Lower lobe of right lung (tissue), 2 donors: ENCODE measurements around the gene SLMAP. TPM values are rescaled to one million over a fixed set of nuclear protein-coding genes. Genes with fewer than 3 reads are reported as not detected.

ENCODE experiments used
- ATAC-seq, 2 donors: fragments of 200-7000 bp; cut with Tn5 transposase; one replicate each; pipeline ENCODE4 v1.9.1; 2020 to 2022; ENCODE audit warnings: mild to moderate bottlenecking in 2 of 2, moderate library complexity in 2 of 2
- DNase-seq: peaks from one replicate; pipeline ENCODE4 v3.0.0-alpha.2; 2020
- H3K27ac ChIP-seq: fragments of 200-600 bp; one replicate; pipeline ENCODE4 v1.8.0; 2022
- H3K27me3 ChIP-seq: fragments of 200-600 bp; one replicate; pipeline ENCODE4 v1.8.0; 2022; ENCODE audit warnings: low read depth
- H3K36me3 ChIP-seq: fragments of 200-600 bp; one replicate; pipeline ENCODE4 v1.8.0; 2022; ENCODE audit warnings: mild to moderate bottlenecking
- H3K4me1 ChIP-seq: fragments of 200-600 bp; one replicate; pipeline ENCODE4 v1.8.0; 2022
- H3K4me3 ChIP-seq: fragments of 200-600 bp; one replicate; pipeline ENCODE4 v1.8.0; 2022; ENCODE audit warnings: mild to moderate bottlenecking
- H3K9me3 ChIP-seq: fragments of 200-600 bp; one replicate; pipeline ENCODE4 v1.8.0; 2022
- intact Hi-C: fragments of 100-400 bp; cut with DNase I; formaldehyde crosslinking; loops from one replicate; pipeline ENCODE4 v1.11.0; 2022
- total RNA-seq: library from RNA; stranded (reverse); fragmentation: NEBNext Ultra II Directional; extraction: Animal tissue kit (Norgen Biotek cat#: 25700); gene quantifications from one replicate; pipeline ENCODE4 v1.2.1, GENCODE V29; 2021
- TF ChIP-seq, protein P1 (sequence below): fragments of 200-600 bp; IDR thresholded peaks from one replicate; pipeline ENCODE4 v1.8.0; 2022; ENCODE audit warnings: antibody characterized with exemption, mild to moderate bottlenecking
- donor health status: DM: no; HTN: yes; CAD: no; lungs with severe emphysema.

The SLMAP gene
- total RNA-seq, 1 donor from 2014 or later: 66.3 TPM

DNA sequence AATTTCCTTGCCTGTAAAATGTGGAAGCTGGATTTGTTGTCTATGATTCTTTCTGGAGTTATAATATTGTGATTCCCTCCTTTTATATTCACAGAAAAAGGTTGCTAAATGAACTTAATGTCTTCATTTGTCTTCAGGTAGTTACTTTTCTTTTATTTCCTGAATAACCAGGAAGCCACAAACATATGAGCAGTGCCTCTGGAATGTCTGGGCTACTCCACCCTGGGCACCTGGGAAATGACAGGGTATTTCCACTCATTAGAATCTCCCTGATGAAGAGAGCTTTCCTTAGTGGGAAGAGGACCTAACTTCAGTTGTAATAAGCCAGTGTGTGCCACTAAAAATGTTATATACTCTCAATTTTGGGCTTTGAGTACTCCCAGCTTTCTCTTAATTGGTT lies 3.8 kb upstream of the SLMAP start:
- DNase-seq: no peak
- Histone ChIP-seq H3K27ac (no peak overlapping the region), H3K27me3 (no peaks in the 10 kb centered on the region), H3K4me1 (peaks cover 2% of the 10 kb centered on the region), H3K36me3 (no peaks in the 10 kb centered on the region), H3K9me3 (no peaks in the 10 kb centered on the region), H3K4me3 (no peak overlapping the region)
- intact Hi-C loops: no loop called here
- no peak for ATAC-seq
- TF ChIP-seq, protein P1, sequence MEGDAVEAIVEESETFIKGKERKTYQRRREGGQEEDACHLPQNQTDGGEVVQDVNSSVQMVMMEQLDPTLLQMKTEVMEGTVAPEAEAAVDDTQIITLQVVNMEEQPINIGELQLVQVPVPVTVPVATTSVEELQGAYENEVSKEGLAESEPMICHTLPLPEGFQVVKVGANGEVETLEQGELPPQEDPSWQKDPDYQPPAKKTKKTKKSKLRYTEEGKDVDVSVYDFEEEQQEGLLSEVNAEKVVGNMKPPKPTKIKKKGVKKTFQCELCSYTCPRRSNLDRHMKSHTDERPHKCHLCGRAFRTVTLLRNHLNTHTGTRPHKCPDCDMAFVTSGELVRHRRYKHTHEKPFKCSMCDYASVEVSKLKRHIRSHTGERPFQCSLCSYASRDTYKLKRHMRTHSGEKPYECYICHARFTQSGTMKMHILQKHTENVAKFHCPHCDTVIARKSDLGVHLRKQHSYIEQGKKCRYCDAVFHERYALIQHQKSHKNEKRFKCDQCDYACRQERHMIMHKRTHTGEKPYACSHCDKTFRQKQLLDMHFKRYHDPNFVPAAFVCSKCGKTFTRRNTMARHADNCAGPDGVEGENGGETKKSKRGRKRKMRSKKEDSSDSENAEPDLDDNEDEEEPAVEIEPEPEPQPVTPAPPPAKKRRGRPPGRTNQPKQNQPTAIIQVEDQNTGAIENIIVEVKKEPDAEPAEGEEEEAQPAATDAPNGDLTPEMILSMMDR: no peak

DNA sequence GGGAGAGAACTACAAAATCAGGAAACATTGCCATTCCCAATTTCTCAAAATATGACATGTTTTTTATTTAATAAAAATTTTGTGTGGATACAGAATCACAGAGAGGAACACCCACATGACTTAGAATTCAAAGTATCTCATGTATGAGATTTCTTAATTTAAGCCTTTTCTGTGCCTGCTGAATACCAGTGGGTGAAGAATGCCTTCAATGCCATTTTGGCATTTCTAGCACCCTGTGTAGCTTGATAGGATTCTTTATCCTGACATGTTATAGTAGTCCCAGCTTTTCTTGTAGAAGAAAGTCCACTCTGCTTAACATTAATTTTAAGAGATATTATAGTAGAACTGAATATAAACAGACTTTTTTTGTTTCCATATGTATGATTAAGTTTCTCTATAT lies 3.1 kb upstream of the SLMAP start:
- Histone ChIP-seq H3K9me3 (no peaks in the 10 kb centered on the region), H3K27me3 (no peaks in the 10 kb centered on the region), H3K4me3 (no peak overlapping the region), H3K36me3 (no peaks in the 10 kb centered on the region), H3K27ac (no peak overlapping the region), H3K4me1 (peaks cover 9% of the 10 kb centered on the region)
- DNase-seq (no peak), ATAC-seq (no peak)
- TF ChIP-seq, protein P1: no peak
- intact Hi-C loops: no loop called here

DNA sequence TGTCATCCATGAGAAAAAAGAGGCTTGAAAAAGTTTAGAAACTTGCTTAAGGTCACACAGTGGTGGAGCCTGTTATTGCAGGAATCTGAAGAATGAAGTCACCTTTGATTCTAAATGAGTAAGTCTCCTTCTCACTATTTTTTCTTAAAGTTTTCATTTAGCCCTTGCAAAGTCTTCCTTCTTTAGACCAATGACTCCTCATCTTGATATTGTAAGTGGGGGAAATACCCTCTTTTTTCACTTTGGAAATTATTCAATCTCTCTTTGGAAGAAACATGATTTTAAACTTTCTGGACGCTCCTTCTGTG lies 787 bp upstream of the SLMAP start:
- no peaks in the 10 kb centered on the region for H3K9me3 ChIP-seq
- H3K27me3 ChIP-seq: no peaks in the 10 kb centered on the region
- intact Hi-C loops: no loop called here
- DNase-seq: no peak
- H3K4me3 ChIP-seq: peak overlapping the region; percentile 95
- H3K36me3 ChIP-seq: no peaks in the 10 kb centered on the region
- TF ChIP-seq, protein P1: no peak
- peak in 1 of 2 donors; percentile 14 for ATAC-seq
- peak overlapping the region; percentile 92 for H3K27ac ChIP-seq
- H3K4me1 ChIP-seq: peaks cover 32% of the 10 kb centered on the region

DNA sequence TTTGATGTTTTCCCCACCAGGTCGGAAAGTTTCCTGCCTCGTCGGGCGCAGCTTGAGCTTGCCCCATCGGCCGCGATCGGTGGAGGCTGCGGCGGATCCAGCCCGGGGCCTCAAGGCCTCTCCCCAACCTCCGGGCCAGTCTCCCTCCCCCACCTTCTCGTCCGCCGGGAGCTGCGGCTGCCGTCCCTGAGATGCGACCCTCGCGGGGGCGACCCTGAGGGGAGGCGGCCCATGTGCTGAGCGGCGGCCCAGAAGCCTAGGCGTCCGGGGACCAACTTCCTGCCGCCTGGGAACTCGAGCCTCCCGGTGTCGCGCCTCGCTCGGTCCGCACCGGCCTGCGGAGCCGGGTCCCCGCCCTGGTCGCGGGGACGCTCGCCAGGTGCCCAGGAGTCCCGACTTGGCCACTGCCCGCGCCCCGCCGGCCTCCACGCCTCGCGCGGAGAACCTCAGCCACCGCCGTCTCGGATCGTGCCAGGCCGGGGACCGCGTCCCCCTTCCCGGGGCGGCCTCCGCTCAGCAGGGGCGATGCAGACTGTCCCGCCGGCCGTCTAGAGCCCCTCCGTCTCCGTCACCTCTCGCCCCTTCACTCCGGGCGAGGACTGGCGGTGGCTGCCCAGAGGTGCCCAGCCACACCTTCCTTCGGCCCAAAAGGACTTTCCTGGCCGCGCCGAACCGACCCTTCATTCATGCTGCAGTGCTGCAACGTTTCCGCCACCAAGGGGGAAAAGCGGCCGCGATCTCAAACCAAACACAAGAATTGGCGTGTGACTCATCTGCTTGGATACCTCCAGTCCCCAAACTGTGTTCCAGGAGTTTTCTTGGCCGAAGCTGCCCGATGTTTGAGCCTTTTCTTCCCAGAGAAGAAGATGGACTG lies 656 bp downstream of the SLMAP start:
- peak overlapping the region; percentile 95 for H3K4me3 ChIP-seq
- H3K36me3 ChIP-seq: no peaks in the 10 kb centered on the region
- TF ChIP-seq, protein P1: no peak
- no peaks in the 10 kb centered on the region for H3K9me3 ChIP-seq
- ATAC-seq: peak; percentile 64 to 73
- peak; percentile 67 for DNase-seq
- peak overlapping the region; percentile 92 for H3K27ac ChIP-seq
- H3K4me1 ChIP-seq: peaks cover 44% of the 10 kb centered on the region
- no peaks in the 10 kb centered on the region for H3K27me3 ChIP-seq
- intact Hi-C loops: no loop called here

DNA sequence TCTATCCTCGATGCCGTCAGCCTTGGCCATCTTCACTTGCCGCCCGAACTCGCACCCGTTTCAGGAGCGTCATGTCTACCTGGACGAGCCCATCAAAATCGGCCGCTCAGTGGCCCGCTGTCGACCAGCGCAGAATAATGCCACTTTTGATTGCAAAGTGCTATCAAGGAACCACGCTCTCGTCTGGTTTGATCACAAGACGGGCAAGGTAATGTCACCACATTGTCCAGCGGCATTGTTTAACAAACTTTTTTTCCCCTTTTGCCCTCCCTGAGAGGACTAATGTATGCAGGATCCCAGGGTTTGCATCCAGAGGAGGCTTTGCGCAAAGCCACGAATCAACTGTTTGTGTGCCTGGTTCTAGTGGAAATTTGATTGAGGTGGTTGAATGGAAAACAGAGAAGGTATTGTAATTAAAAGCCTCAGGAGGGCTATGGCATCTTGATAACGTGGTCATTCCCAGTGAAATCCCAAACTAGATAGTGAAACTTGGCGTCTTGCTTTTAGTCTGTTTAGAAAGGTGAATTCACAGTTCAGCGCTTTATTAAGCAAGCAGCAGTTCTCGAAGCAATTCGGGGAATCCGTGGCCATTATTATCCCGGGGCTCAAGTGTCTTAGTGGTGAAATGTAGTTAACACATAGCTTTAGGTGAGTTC lies 1.7 kb downstream of the SLMAP start:
- Histone ChIP-seq H3K36me3 (no peaks in the 10 kb centered on the region), H3K9me3 (no peaks in the 10 kb centered on the region), H3K4me1 (peaks cover 51% of the 10 kb centered on the region), H3K27ac (no peak overlapping the region), H3K4me3 (peak overlapping the region; percentile 95), H3K27me3 (no peaks in the 10 kb centered on the region)
- ATAC-seq: no peak
- TF ChIP-seq, protein P1: no peak
- DNase-seq: no peak
- intact Hi-C loops: no loop called here
